Keratinocyte (primary cell): ENCODE data around the gene ADORA2B. TPM values are rescaled to one million over a fixed set of nuclear protein-coding genes. Genes with fewer than 3 reads are reported as not detected.
"Not testable (repeated sequence)": the region's sequence is repeated elsewhere in the genome, so short reads cannot be mapped to it uniquely, and the experiment has no call there.

Experiments used
- DNase-seq: peaks from one replicate; pipeline ENCODE4 v3.0.0-alpha.2; 2011; ENCODE audit warnings: low read depth, missing footprints, low spot score
- FAIRE-seq: peaks from 2 replicates; lab custom pipeline; 2011; peaks lifted over from hg19 to GRCh38; lab: Jason Lieb, UNC
- H2AFZ ChIP-seq: 2 replicates; pipeline ENCODE4 v1.6.0; 2012; ENCODE audit warnings: low read length, control low read depth, inconsistent platforms; ENCODE audit not compliant: control insufficient read depth
- H3K27ac ChIP-seq: 2 replicates; pipeline ENCODE4 v1.5.1; 2011; ENCODE audit warnings: low read length; ENCODE audit not compliant: control insufficient read depth, insufficient read depth
- H3K27me3 ChIP-seq: 3 replicates; pipeline ENCODE4 v1.6.0; 2011; ENCODE audit warnings: low read length; ENCODE audit not compliant: control insufficient read depth, insufficient read depth; ENCODE audit errors: extremely low read depth
- H3K36me3 ChIP-seq, 2 experiments: 2 replicates in 1 of 2; 3 replicates in 1 of 2; pipeline ENCODE4 v1.5.1; 2011; ENCODE audit warnings: low read length in 2 of 2, mild to moderate bottlenecking in 1 of 2; ENCODE audit not compliant: control insufficient read depth in 2 of 2, insufficient read depth in 2 of 2; ENCODE audit errors: extremely low read depth in 1 of 2
- H3K4me1 ChIP-seq: 3 replicates; pipeline ENCODE4 v1.5.1; 2011; ENCODE audit warnings: low read length; ENCODE audit not compliant: control insufficient read depth, insufficient read depth; ENCODE audit errors: extremely low read depth
- H3K4me2 ChIP-seq: 3 replicates; pipeline ENCODE4 v1.6.0; 2011; ENCODE audit warnings: low read depth, low read length; ENCODE audit not compliant: control insufficient read depth, insufficient read depth; ENCODE audit errors: extremely low read depth
- H3K4me3 ChIP-seq, 3 experiments: fragments of 200-600 bp in 1 of 3; sonication (generic) in 1 of 3; 2 replicates in 2 of 3; 3 replicates in 1 of 3; pipeline ENCODE4 v1.5.1; 2011 to 2016; ENCODE audit warnings: low read length in 3 of 3, mild to moderate bottlenecking in 3 of 3, control low read depth in 2 of 3, inconsistent platforms in 1 of 3, low read depth in 1 of 3, mixed read lengths in 1 of 3, mixed run types in 1 of 3, moderate library complexity in 1 of 3; ENCODE audit not compliant: control insufficient read depth in 2 of 3, insufficient read depth in 2 of 3; ENCODE audit errors: extremely low read depth in 1 of 3
- H3K79me2 ChIP-seq: 2 replicates; pipeline ENCODE4 v1.6.0; 2012; ENCODE audit warnings: low read length; ENCODE audit not compliant: control insufficient read depth, insufficient read depth
- H3K9ac ChIP-seq: 3 replicates; pipeline ENCODE4 v1.6.0; 2011; ENCODE audit warnings: low read length; ENCODE audit not compliant: control insufficient read depth, insufficient read depth; ENCODE audit errors: extremely low read depth
- H3K9me1 ChIP-seq: 3 replicates; pipeline ENCODE4 v1.6.0; 2011; ENCODE audit warnings: low read length; ENCODE audit not compliant: control insufficient read depth, insufficient read depth; ENCODE audit errors: extremely low read depth
- H3K9me3 ChIP-seq: 2 replicates; pipeline ENCODE4 v1.5.1; 2012; ENCODE audit warnings: low read depth, low read length; ENCODE audit not compliant: control insufficient read depth
- H4K20me1 ChIP-seq: 3 replicates; pipeline ENCODE4 v1.6.0; 2011; ENCODE audit warnings: low read length; ENCODE audit not compliant: control insufficient read depth, insufficient read depth; ENCODE audit errors: extremely low read depth
- EZH2 ChIP-seq: IDR thresholded peaks from one replicate; pipeline ENCODE4 v1.6.1; 2012; ENCODE audit warnings: inconsistent platforms, mild to moderate bottlenecking, low read length, moderate library complexity
- dilution Hi-C: fragments of 300-500 bp; cut with MboI; formaldehyde crosslinking; loops from one replicate; pipeline ENCODE4 v1.7.0; 2020; ENCODE audit warnings: low sequenced_read_pairs; ENCODE audit not compliant: extremely low pct_ligation_motif_present
- polyA plus RNA-seq, 5 experiments: library from polyadenylated mRNA; depleted of rRNA in 3 of 5; stranded (reverse) in 3 of 5; stranded (forward) in 1 of 5; unstranded in 1 of 5; fragments of >200 nt; gene quantifications; 1 replicate in 1 of 5; 2 replicates in 3 of 5; 3 replicates in 1 of 5; pipeline versions ENCODE4 v1.2.1 to v1.2.3, GENCODE V29; 2011 to 2012; ENCODE audit warnings: missing spikeins in 2 of 5, low read depth in 1 of 5, low replicate concordance in 1 of 5
- TF ChIP-seq, protein P1 (sequence below), 3 experiments: IDR thresholded peaks in 1 of 3; conservative IDR thresholded peaks in 1 of 3; optimal IDR thresholded peaks in 1 of 3; 2 replicates in 2 of 3; 3 replicates in 1 of 3; pipeline versions ENCODE3 to v1.5.1; 2011; ENCODE audit warnings: low read length in 3 of 3, mild to moderate bottlenecking in 3 of 3, moderate library complexity in 2 of 3, control low read depth in 1 of 3, inconsistent platforms in 1 of 3; ENCODE audit not compliant: insufficient read depth in 2 of 3; ENCODE audit errors: extremely low read depth in 1 of 3

ADORA2B gene
- polyA plus RNA-seq, 1 donor (not counting 4 experiments of a cell fraction or from before 2014, with no cell fraction given): 50.0 TPM

DNA sequence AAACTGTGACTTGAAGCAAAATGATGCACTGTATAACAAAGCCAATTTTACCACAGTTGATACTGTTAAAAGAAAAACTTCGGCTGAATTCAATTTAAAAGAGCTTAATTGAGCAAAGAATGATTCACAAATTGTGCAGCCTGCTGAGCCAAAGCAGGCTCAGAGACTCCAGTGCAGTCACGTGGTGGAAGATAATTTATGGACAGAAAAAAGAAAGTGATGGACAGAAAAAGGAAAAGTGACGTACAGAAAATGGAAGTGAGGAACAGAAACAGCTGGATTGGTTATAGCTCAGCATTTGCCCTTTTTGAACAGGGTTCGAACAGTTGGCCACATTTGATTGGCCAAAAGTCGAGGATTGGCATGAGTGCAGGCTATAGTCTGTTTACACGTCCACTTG is 28.9 kb downstream of the ADORA2B start:
- H3K4me2 ChIP-seq: no peak overlapping the region
- no peak overlapping the region for H3K4me3 ChIP-seq
- no peaks in the 10 kb centered on the region for H3K27me3 ChIP-seq
- H3K36me3 ChIP-seq: peaks cover 19 to 47% of the 10 kb centered on the region in 2 experiments
- H3K9ac ChIP-seq: no peak overlapping the region
- FAIRE-seq (no peak), DNase-seq (no peak)
- TF ChIP-seq EZH2: no peak
- dilution Hi-C loops: no loop called here
- H3K9me1 ChIP-seq: peaks cover 3% of the 10 kb centered on the region
- H3K4me1 ChIP-seq: peaks cover 21% of the 10 kb centered on the region
- no peak overlapping the region for H3K27ac ChIP-seq
- H3K9me3 ChIP-seq: no peaks in the 10 kb centered on the region
- H3K79me2 ChIP-seq: peaks cover 82% of the 10 kb centered on the region
- H4K20me1 ChIP-seq: peaks cover 6% of the 10 kb centered on the region
- H2AFZ ChIP-seq: no peak overlapping the region

DNA sequence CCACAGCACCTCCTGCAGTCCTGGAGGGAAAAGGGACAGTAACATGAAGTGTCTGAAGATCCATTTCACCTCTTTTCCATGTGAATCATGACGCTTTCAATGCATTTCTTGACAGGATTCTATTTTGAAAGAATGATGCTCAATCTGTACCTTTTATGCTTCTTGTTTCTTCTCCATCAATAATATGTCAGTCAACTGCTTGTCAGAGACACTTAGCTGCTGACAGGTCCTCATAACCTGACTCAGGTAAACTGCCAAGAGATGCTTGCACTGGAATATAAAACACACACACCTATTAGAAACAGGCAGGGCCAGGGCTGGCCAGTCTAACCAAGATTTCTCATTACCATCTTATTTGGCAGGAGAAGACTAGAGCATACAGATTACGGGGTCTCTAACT is 33.0 kb downstream of the ADORA2B start:
- Histone ChIP-seq H3K4me1 (peaks cover 27% of the 10 kb centered on the region), H3K27ac (no peak overlapping the region), H3K4me3 (no peak overlapping the region), H2AFZ (no peak overlapping the region), H3K9me1 (peaks cover 2% of the 10 kb centered on the region), H4K20me1 (peaks cover 2% of the 10 kb centered on the region), H3K4me2 (no peak overlapping the region), H3K9me3 (no peaks in the 10 kb centered on the region), H3K79me2 (peaks cover 44% of the 10 kb centered on the region), H3K36me3 (peaks cover 20 to 40% of the 10 kb centered on the region in 2 experiments), H3K27me3 (no peaks in the 10 kb centered on the region), H3K9ac (no peak overlapping the region)
- FAIRE-seq (no peak), DNase-seq (no peak)
- TF ChIP-seq, protein P1, sequence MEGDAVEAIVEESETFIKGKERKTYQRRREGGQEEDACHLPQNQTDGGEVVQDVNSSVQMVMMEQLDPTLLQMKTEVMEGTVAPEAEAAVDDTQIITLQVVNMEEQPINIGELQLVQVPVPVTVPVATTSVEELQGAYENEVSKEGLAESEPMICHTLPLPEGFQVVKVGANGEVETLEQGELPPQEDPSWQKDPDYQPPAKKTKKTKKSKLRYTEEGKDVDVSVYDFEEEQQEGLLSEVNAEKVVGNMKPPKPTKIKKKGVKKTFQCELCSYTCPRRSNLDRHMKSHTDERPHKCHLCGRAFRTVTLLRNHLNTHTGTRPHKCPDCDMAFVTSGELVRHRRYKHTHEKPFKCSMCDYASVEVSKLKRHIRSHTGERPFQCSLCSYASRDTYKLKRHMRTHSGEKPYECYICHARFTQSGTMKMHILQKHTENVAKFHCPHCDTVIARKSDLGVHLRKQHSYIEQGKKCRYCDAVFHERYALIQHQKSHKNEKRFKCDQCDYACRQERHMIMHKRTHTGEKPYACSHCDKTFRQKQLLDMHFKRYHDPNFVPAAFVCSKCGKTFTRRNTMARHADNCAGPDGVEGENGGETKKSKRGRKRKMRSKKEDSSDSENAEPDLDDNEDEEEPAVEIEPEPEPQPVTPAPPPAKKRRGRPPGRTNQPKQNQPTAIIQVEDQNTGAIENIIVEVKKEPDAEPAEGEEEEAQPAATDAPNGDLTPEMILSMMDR (optimal IDR thresholded peaks at IDR 0.05 in 1 of 3, IDR thresholded peaks at IDR 0.05 in 1 of 3, conservative IDR thresholded peaks at IDR 0.05 in 1 of 3; ENCODE audit: extremely low read depth in 1 of 3, insufficient read depth in 2 of 3, low read length in 3 of 3): no peak
- no peak for TF ChIP-seq EZH2
- dilution Hi-C loops: no loop called here

DNA sequence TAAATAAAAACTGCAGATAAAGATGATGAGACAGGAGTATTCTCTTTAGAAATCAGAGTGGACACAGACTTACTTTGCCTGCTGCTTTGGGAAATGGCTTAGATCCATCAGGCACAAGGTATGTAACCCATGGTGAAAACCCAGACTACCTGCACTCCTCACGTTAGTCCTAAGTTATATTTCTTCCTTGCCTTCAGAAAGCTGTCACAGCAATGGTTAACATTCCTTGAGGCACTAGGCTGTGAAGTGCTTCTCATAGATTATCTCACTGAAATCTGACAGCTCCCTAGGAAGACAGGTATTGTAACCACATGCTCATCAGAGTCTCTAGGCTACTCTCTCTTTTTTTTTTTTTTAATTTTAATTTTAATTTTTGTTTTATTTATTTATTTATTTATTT is 33.7 kb downstream of the ADORA2B start:
- dilution Hi-C loops: no loop called here
- TF ChIP-seq, protein P1 (optimal IDR thresholded peaks at IDR 0.05 in 1 of 3, IDR thresholded peaks at IDR 0.05 in 1 of 3, conservative IDR thresholded peaks at IDR 0.05 in 1 of 3; ENCODE audit: extremely low read depth in 1 of 3, insufficient read depth in 2 of 3, low read length in 3 of 3): no peak
- TF ChIP-seq EZH2: no peak
- Histone ChIP-seq H3K9me1 (peaks cover 2% of the 10 kb centered on the region), H2AFZ (no peak overlapping the region), H3K4me3 (no peak overlapping the region), H3K36me3 (peaks cover 20 to 39% of the 10 kb centered on the region in 2 experiments), H3K9ac (no peak overlapping the region), H3K27me3 (no peaks in the 10 kb centered on the region), H3K4me1 (peaks cover 32% of the 10 kb centered on the region), H4K20me1 (peaks cover 2% of the 10 kb centered on the region), H3K79me2 (peaks cover 38% of the 10 kb centered on the region), H3K27ac (no peak overlapping the region), H3K4me2 (no peak overlapping the region), H3K9me3 (no peaks in the 10 kb centered on the region)
- no peak for FAIRE-seq
- DNase-seq: no peak

DNA sequence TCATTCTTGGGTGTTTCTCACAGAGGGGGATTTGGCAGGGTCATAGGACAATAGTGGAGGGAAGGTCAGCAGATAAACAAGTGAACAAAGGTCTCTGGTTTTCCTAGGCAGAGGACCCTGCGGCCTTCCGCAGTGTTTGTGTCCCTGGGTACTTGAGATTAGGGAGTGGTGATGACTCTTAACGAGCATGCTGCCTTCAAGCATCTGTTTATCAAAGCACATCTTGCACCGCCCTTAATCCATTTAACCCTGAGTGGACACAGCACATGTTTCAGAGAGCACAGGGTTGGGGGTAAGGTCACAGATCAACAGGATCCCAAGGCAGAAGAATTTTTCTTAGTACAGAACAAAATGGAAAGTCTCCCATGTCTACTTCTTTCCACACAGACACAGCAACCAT is 34.1 kb downstream of the ADORA2B start:
- FAIRE-seq, H3K4me3 ChIP-seq, H4K20me1 ChIP-seq, H3K27me3 ChIP-seq, H2AFZ ChIP-seq, DNase-seq, H3K4me2 ChIP-seq, H3K9ac ChIP-seq, H3K9me1 ChIP-seq, H3K9me3 ChIP-seq, H3K27ac ChIP-seq, dilution Hi-C loops: not testable (repeated sequence)
- Histone ChIP-seq H3K79me2 (peaks cover 34% of the 10 kb centered on the region), H3K36me3 (peaks cover 20 to 38% of the 10 kb centered on the region in 2 experiments), H3K4me1 (peaks cover 32% of the 10 kb centered on the region)
